Measurements from ENCODE around the gene SUMO4. TPM values are rescaled to one million over a fixed set of nuclear protein-coding genes. Genes with fewer than 3 reads are reported as not detected.

SUMO4 gene
- total RNA-seq, result 1.3 and 1.6 TPM in 2 replicates

DNA sequence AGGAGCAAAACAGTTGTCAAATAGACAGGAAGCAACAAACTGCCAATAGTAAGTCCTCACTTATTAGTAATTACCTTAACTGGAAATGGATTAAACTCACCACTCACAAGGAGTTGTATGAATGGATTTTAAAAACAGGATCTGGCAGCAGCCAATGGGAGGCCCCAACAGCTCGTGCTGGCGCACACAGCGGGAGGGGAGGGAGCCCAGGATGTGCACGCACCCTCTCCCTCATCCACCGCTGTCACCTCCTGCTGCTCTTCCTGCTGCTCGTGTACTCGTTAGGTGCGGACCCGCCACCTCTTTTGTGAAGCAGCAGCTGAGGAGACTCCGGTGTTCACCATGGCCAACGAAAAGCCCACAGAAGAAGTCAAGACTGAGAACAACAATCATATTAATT lies at the start of gene SUMO4:
Gene SUMO4, plus strand, starts transcription at position 213 of the 400 bp plus-strand sequence. Its CDS starts 130 bp downstream, at position 343.

Other genes with a start within 250 kb of the SUMO4 start
- 15.9 and 21.8 TPM in 2 replicates for gene TAB2, start 82.5 kb upstream of the SUMO4 start, total RNA-seq
- gene ZC3H12D, start 84.8 kb downstream of the SUMO4 start, total RNA-seq, result under 0.01 and 0.06 TPM in 2 replicates
- gene PPIL4, start 145.8 kb downstream of the SUMO4 start, total RNA-seq, result 28.9 and 37.1 TPM in 2 replicates
- 65.9 and 84.7 TPM in 2 replicates for gene GINM1, start 166.1 kb downstream of the SUMO4 start, total RNA-seq
- gene KATNA1, start 248.5 kb downstream of the SUMO4 start, total RNA-seq, result 30.3 TPM in 2 replicates

Measured in aortic smooth muscle cell (primary cell).